Measurements from ENCODE around the gene SOX3. TPM values are rescaled to one million over a fixed set of nuclear protein-coding genes. Genes with fewer than 3 reads are reported as not detected.

The SOX3 gene
- polyA plus RNA-seq, 1 donor = not detected

GRCh38 chrX:140508958-140509357 is 4.1 kb upstream of the SOX3 start:
- H3K4me3 ChIP-seq (ENCODE audit: low read length) = no peak overlapping the region
- no CpG with 5 or more reads among the region's 16 CpGs for WGBS (ENCODE audit: insufficient coverage, low lambda C conversion rate)

GRCh38 chrX:140507982-140508305 is 3.1 kb upstream of the SOX3 start:
- Histone ChIP-seq H3K36me3 (ENCODE audit: control insufficient read depth, insufficient read depth, low read length) (no peaks in the 10 kb centered on the region), H3K27ac (ENCODE audit: low read length) (no peak overlapping the region), H3K4me3 (ENCODE audit: low read length) (no peak overlapping the region), H3K9me3 (ENCODE audit: control insufficient read depth, low read depth, low read length) (peaks cover 4% of the 10 kb centered on the region), H3K27me3 (ENCODE audit: control insufficient read depth, insufficient read depth, low read length) (peaks cover 83% of the 10 kb centered on the region), H3K4me1 (ENCODE audit: control insufficient read depth, insufficient read depth, low read length) (no peaks in the 10 kb centered on the region)
- DNase-seq = no peak
- no CpG with 5 or more reads among the region's 23 CpGs for WGBS (ENCODE audit: insufficient coverage, low lambda C conversion rate)

More at GRCh38 chrX:140508958-140509357, 4.1 kb upstream of the SOX3 start:
- H3K27ac ChIP-seq (ENCODE audit: low read length) = no peak overlapping the region
- no peak for DNase-seq
- no peaks in the 10 kb centered on the region for H3K4me1 ChIP-seq (ENCODE audit: control insufficient read depth, insufficient read depth, low read length)
- peaks cover 4% of the 10 kb centered on the region for H3K9me3 ChIP-seq (ENCODE audit: control insufficient read depth, low read depth, low read length)
- H3K36me3 ChIP-seq (ENCODE audit: control insufficient read depth, insufficient read depth, low read length) = no peaks in the 10 kb centered on the region
- H3K27me3 ChIP-seq (ENCODE audit: control insufficient read depth, insufficient read depth, low read length) = peaks cover 82% of the 10 kb centered on the region

GRCh38 chrX:140507223-140507981 is 2.5 kb upstream of the SOX3 start:
- Histone ChIP-seq H3K36me3 (ENCODE audit: control insufficient read depth, insufficient read depth, low read length) (no peaks in the 10 kb centered on the region), H3K4me3 (ENCODE audit: low read length) (no peak overlapping the region), H3K4me1 (ENCODE audit: control insufficient read depth, insufficient read depth, low read length) (no peaks in the 10 kb centered on the region), H3K9me3 (ENCODE audit: control insufficient read depth, low read depth, low read length) (peaks cover 4% of the 10 kb centered on the region), H3K27me3 (ENCODE audit: control insufficient read depth, insufficient read depth, low read length) (peaks cover 88% of the 10 kb centered on the region), H3K27ac (ENCODE audit: low read length) (no peak overlapping the region)
- no peak for DNase-seq
- no CpG with 5 or more reads among the region's 36 CpGs for WGBS (ENCODE audit: insufficient coverage, low lambda C conversion rate)

- no peak overlapping the region for H3K27ac ChIP-seq (ENCODE audit: low read length)
- no peak for DNase-seq
- peaks cover 91% of the 10 kb centered on the region for H3K27me3 ChIP-seq (ENCODE audit: control insufficient read depth, insufficient read depth, low read length)
- H3K4me1 ChIP-seq (ENCODE audit: control insufficient read depth, insufficient read depth, low read length) = no peaks in the 10 kb centered on the region
- no peaks in the 10 kb centered on the region for H3K36me3 ChIP-seq (ENCODE audit: control insufficient read depth, insufficient read depth, low read length)
- H3K9me3 ChIP-seq (ENCODE audit: control insufficient read depth, low read depth, low read length) = peaks cover 4% of the 10 kb centered on the region
- WGBS (ENCODE audit: insufficient coverage, low lambda C conversion rate) = no CpG with 5 or more reads among the region's 63 CpGs
- H3K4me3 ChIP-seq (ENCODE audit: low read length) = no peak overlapping the region
Measured at GRCh38 chrX:140505421-140506337, 810 bp upstream of the SOX3 start.

- Histone ChIP-seq H3K4me1 (ENCODE audit: control insufficient read depth, insufficient read depth, low read length) (no peaks in the 10 kb centered on the region), H3K36me3 (ENCODE audit: control insufficient read depth, insufficient read depth, low read length) (no peaks in the 10 kb centered on the region), H3K9me3 (ENCODE audit: control insufficient read depth, low read depth, low read length) (peaks cover 4% of the 10 kb centered on the region), H3K27ac (ENCODE audit: low read length) (no peak overlapping the region), H3K27me3 (ENCODE audit: control insufficient read depth, insufficient read depth, low read length) (peaks cover 88% of the 10 kb centered on the region), H3K4me3 (ENCODE audit: low read length) (no peak overlapping the region)
- peak in 1 of 2 donors; percentile 24 for DNase-seq
- no CpG with 5 or more reads among the region's 92 CpGs for WGBS (ENCODE audit: insufficient coverage, low lambda C conversion rate)
Measured at GRCh38 chrX:140503714-140504351, 1.0 kb downstream of the SOX3 start.

GRCh38 chrX:140503238-140503601 is 1.6 kb downstream of the SOX3 start:
- WGBS (ENCODE audit: insufficient coverage, low lambda C conversion rate) = no CpG with 5 or more reads among the region's 14 CpGs
- H3K4me3 ChIP-seq (ENCODE audit: low read length) = no peak overlapping the region

GRCh38 chrX:140502491-140503237 is 2.2 kb downstream of the SOX3 start:
- peak in 1 of 2 donors; percentile 2 for DNase-seq
- WGBS (ENCODE audit: insufficient coverage, low lambda C conversion rate) = no CpG with 5 or more reads among the region's 40 CpGs
- Histone ChIP-seq H3K4me3 (ENCODE audit: low read length) (no peak overlapping the region), H3K27me3 (ENCODE audit: control insufficient read depth, insufficient read depth, low read length) (peaks cover 81% of the 10 kb centered on the region), H3K4me1 (ENCODE audit: control insufficient read depth, insufficient read depth, low read length) (no peaks in the 10 kb centered on the region), H3K27ac (ENCODE audit: low read length) (no peak overlapping the region), H3K9me3 (ENCODE audit: control insufficient read depth, low read depth, low read length) (peaks cover 4% of the 10 kb centered on the region), H3K36me3 (ENCODE audit: control insufficient read depth, insufficient read depth, low read length) (no peaks in the 10 kb centered on the region)

More at GRCh38 chrX:140503238-140503601, 1.6 kb downstream of the SOX3 start:
- peak in 1 of 2 donors; percentile 2 for DNase-seq
- Histone ChIP-seq H3K27me3 (ENCODE audit: control insufficient read depth, insufficient read depth, low read length) (peaks cover 86% of the 10 kb centered on the region), H3K4me1 (ENCODE audit: control insufficient read depth, insufficient read depth, low read length) (no peaks in the 10 kb centered on the region), H3K27ac (ENCODE audit: low read length) (no peak overlapping the region), H3K36me3 (ENCODE audit: control insufficient read depth, insufficient read depth, low read length) (no peaks in the 10 kb centered on the region), H3K9me3 (ENCODE audit: control insufficient read depth, low read depth, low read length) (peaks cover 4% of the 10 kb centered on the region)

- whole genome bisulfite sequencing (ENCODE audit: insufficient coverage, low lambda C conversion rate) = 0% methylated on average over 3 of the region's 14 CpGs
- DNase-seq = no peak
- H3K9me3 ChIP-seq (ENCODE audit: control insufficient read depth, low read depth, low read length) = peaks cover 4% of the 10 kb centered on the region
- no peak overlapping the region for H3K4me3 ChIP-seq (ENCODE audit: low read length)
- peaks cover 74% of the 10 kb centered on the region for H3K27me3 ChIP-seq (ENCODE audit: control insufficient read depth, insufficient read depth, low read length)
- no peaks in the 10 kb centered on the region for H3K4me1 ChIP-seq (ENCODE audit: control insufficient read depth, insufficient read depth, low read length)
- no peaks in the 10 kb centered on the region for H3K36me3 ChIP-seq (ENCODE audit: control insufficient read depth, insufficient read depth, low read length)
- no peak overlapping the region for H3K27ac ChIP-seq (ENCODE audit: low read length)
Measured at GRCh38 chrX:140501940-140502468, 2.9 kb downstream of the SOX3 start.

- Histone ChIP-seq H3K4me1 (ENCODE audit: control insufficient read depth, insufficient read depth, low read length) (no peaks in the 10 kb centered on the region), H3K4me3 (ENCODE audit: low read length) (no peak overlapping the region), H3K9me3 (ENCODE audit: control insufficient read depth, low read depth, low read length) (peaks cover 4% of the 10 kb centered on the region), H3K27me3 (ENCODE audit: control insufficient read depth, insufficient read depth, low read length) (peaks cover 67% of the 10 kb centered on the region), H3K27ac (ENCODE audit: low read length) (no peak overlapping the region), H3K36me3 (ENCODE audit: control insufficient read depth, insufficient read depth, low read length) (no peaks in the 10 kb centered on the region)
- WGBS (ENCODE audit: insufficient coverage, low lambda C conversion rate) = no CpG with 5 or more reads among the region's 13 CpGs
- no peak for DNase-seq
Measured at GRCh38 chrX:140501321-140501720, 3.5 kb downstream of the SOX3 start.
